GM13976 (cell line): ENCODE measurements around the gene ARHGEF39.
A peak's percentile ranks its signal among the peaks of the same experiment; 100 is the strongest.

Experiments
- DNase-seq: peaks from one replicate; pipeline ENCODE4 v3.0.0; 2012; ENCODE audit warnings: low spot score
- CTCF ChIP-seq: IDR thresholded peaks from 2 replicates; pipeline ENCODE4 v1.5.1; 2012; ENCODE audit warnings: borderline replicate concordance, mild to moderate bottlenecking; ENCODE audit not compliant: insufficient read depth; ENCODE audit errors: extremely low read depth, missing control alignments, control extremely low read depth
- in situ Hi-C: fragments of 300-500 bp; cut with MboI; formaldehyde crosslinking; loops from one replicate; pipeline ENCODE4 v1.12.0; 2022; ENCODE audit warnings: low sequenced_read_pairs, mixed read lengths, inconsistent platforms; ENCODE audit not compliant: unreplicated experiment

Gene ARHGEF39

GRCh38 chr9:35659340-35659739, 5.7 kb downstream of the ARHGEF39 start:
- in situ Hi-C loops: no loop called here
- TF ChIP-seq CTCF: no peak
- no peak for DNase-seq

- in situ Hi-C loops: no loop called here
- DNase-seq: no peak
- TF ChIP-seq CTCF: no peak
Observed at GRCh38 chr9:35658968-35659220, 6.1 kb downstream of the ARHGEF39 start.

GRCh38 chr9:35658137-35658967, 6.6 kb downstream of the ARHGEF39 start, which contains the start of gene CCDC107:
CCDC107 (plus strand) TSS chr9:35658292; CDS start chr9:35658380, 88 bp downstream.
- peak; percentile 97 for DNase-seq
- peak; percentile 65 for TF ChIP-seq CTCF
- in situ Hi-C loops: no loop called here

GRCh38 chr9:35657546-35658136, 7.4 kb downstream of the ARHGEF39 start, which contains the start of gene RMRP:
RMRP (minus strand) TSS chr9:35658019.
- no peak for TF ChIP-seq CTCF
- DNase-seq: peak; percentile 93
- in situ Hi-C loops: no loop called here

- DNase-seq: no peak
- in situ Hi-C loops: no loop called here
- no peak for TF ChIP-seq CTCF
Observed at GRCh38 chr9:35656831-35657545, 8.0 kb downstream of the ARHGEF39 start.

- no peak for TF ChIP-seq CTCF
- in situ Hi-C loops: no loop called here
Observed at GRCh38 chr9:35656348-35656747, 8.6 kb downstream of the ARHGEF39 start.

More at GRCh38 chr9:35656348-35656747, 8.6 kb downstream of the ARHGEF39 start:
- DNase-seq: no peak
